Measurements from ENCODE around the gene DBN1. TPM values are rescaled to one million over a fixed set of nuclear protein-coding genes. Genes with fewer than 3 reads are reported as not detected.

The DBN1 gene
- total RNA-seq, 2 donors from 2014 or later = 69.5 to 98.8 TPM

DNA sequence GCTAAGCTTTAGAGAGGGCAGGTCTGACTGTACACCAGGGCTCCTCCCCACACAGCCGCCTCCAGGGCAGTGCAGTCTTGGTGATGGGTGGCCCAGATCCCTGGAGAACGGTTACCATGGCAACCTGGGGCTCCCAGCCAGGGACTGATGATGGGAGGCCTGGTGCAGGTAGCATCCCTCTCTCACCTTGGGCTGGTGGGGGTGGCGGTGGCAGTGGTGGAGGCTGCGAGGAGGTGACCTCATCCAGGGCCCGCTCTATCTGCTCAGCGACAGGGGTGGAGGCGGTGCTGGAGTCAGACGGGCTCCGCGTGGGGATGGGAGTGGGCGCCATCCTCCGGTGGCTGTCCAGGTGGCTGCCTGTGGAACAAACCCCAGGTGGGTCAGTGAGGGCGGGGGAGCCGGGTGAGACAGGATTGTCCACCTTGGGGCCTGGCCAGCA lies 14.5 kb downstream of the DBN1 start:
- Mint-ChIP-seq H3K27me3 (ENCODE audit: low read depth) (no peaks in the 10 kb centered on the region), H3K36me3 (ENCODE audit: insufficient read depth in 2 of 2) (peaks cover 0 to 6% of the 10 kb centered on the region in 2 donors), H3K4me3 (no peak overlapping the region), H3K27ac (no peak overlapping the region), H3K9me3 (no peaks in the 10 kb centered on the region), H3K4me1 (ENCODE audit: low read depth) (peaks cover 35% of the 10 kb centered on the region)
- DNase-seq (no peak), ATAC-seq (replicated peaks in 1 of 2) (no peak)

DNA sequence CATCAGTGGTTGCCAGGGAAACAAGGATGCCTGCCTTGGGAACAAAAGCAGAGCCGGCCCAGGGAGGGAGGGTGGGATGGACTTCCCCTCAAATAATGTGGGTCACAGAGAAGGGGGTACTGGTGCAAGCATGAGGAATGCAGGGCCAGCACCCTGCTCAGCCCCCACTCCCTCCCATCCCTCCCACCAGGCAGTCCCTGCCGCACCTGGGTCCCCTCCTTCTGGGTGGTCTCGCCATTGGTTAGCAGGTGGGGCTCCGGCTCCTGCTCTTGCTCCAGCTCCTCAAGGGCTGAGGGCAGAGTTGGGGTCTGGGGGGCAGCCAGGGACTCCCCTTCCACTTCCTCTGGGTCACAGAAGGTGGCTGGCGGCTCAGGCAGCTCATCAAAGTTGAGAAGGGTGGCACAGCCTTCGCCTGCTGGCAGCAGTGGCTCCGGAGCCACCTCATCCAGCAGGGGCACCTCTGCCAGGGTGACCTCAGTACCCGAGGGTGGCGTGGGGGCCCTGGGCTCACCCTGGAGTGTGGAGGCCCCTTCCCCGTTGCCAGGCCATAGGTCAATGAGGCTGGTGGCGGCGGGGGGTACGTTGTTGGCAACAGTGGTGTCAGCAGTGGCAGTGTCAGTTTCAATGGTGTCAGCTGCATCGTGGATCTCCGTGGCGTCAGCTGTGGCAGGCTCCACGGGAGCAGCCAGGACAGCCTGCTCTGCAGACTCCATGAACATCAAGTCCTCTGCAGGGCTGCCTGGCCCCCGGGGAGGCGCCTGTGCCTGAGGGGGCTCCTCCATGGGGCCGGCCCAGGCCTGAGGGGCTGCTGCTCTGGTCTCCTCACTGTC lies 15.4 kb downstream of the DBN1 start:
- H3K9me3 Mint-ChIP-seq = no peaks in the 10 kb centered on the region
- ATAC-seq (replicated peaks in 1 of 2) = no peak
- H3K27ac Mint-ChIP-seq = no peak overlapping the region
- DNase-seq = no peak
- H3K36me3 Mint-ChIP-seq (ENCODE audit: insufficient read depth in 2 of 2) = peaks cover 0 to 6% of the 10 kb centered on the region in 2 donors
- H3K4me3 Mint-ChIP-seq = no peak overlapping the region
- H3K4me1 Mint-ChIP-seq (ENCODE audit: low read depth) = peaks cover 42% of the 10 kb centered on the region
- no peaks in the 10 kb centered on the region for H3K27me3 Mint-ChIP-seq (ENCODE audit: low read depth)

GRCh38 chr5:177456976-177457851 lies 16.2 kb downstream of the DBN1 start:
- peak; percentile 74 to 79 for DNase-seq
- peak overlapping the region; percentile 27 to 32 for H3K4me3 Mint-ChIP-seq
- peak overlapping the region; percentile 42 for H3K27ac Mint-ChIP-seq
- peak; percentile 24 to 34 for ATAC-seq (replicated peaks in 1 of 2)
- no peaks in the 10 kb centered on the region for H3K9me3 Mint-ChIP-seq
- H3K27me3 Mint-ChIP-seq (ENCODE audit: low read depth) = no peaks in the 10 kb centered on the region
- peaks cover 39% of the 10 kb centered on the region for H3K4me1 Mint-ChIP-seq (ENCODE audit: low read depth)
- H3K36me3 Mint-ChIP-seq (ENCODE audit: insufficient read depth in 2 of 2) = peaks cover 0 to 6% of the 10 kb centered on the region in 2 donors

DNA sequence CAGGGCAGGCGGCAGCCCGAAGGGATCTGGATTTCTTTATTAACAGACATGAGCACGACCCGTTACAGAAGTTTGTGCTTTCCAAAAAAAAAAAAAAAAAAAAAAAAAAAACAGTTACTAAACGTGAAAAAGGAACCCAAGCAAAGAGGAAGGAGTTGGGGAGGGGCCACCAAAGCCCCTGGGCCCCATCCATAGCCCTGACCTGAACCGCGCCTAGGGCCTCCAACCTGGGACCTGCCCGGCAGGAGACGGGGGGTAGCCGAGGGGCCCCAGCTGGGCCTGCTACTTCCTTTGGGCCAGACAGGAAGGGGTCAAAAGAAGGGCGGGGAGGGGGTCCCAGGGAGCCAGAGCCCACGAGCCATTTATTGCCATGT lies 16.9 kb downstream of the DBN1 start:
- Mint-ChIP-seq H3K4me3 (peak overlapping the region; percentile 80 to 86), H3K36me3 (ENCODE audit: insufficient read depth in 2 of 2) (peaks cover 0 to 5% of the 10 kb centered on the region in 2 donors), H3K9me3 (no peaks in the 10 kb centered on the region)

GRCh38 chr5:177455661-177456590 lies 17.5 kb downstream of the DBN1 start:
- peak overlapping the region; percentile 80 to 86 for H3K4me3 Mint-ChIP-seq
- no peaks in the 10 kb centered on the region for H3K9me3 Mint-ChIP-seq
- peak; percentile 34 to 38 for ATAC-seq (replicated peaks in 1 of 2)
- H3K27ac Mint-ChIP-seq = peak overlapping the region; percentile 83
- DNase-seq = peak; percentile 90 to 93
- peaks cover 0 to 3% of the 10 kb centered on the region in 2 donors for H3K36me3 Mint-ChIP-seq (ENCODE audit: insufficient read depth in 2 of 2)
- H3K4me1 Mint-ChIP-seq (ENCODE audit: low read depth) = peaks cover 34% of the 10 kb centered on the region
- H3K27me3 Mint-ChIP-seq (ENCODE audit: low read depth) = no peaks in the 10 kb centered on the region

More for the DNA sequence above, 16.9 kb downstream of the DBN1 start:
- ATAC-seq (replicated peaks in 1 of 2) (no peak), DNase-seq (no peak)
- no peak overlapping the region for H3K27ac Mint-ChIP-seq
- H3K4me1 Mint-ChIP-seq (ENCODE audit: low read depth) = peaks cover 36% of the 10 kb centered on the region
- H3K27me3 Mint-ChIP-seq (ENCODE audit: low read depth) = no peaks in the 10 kb centered on the region

- no peak overlapping the region for H3K27ac Mint-ChIP-seq
- DNase-seq = peak; percentile 96
- no peaks in the 10 kb centered on the region for H3K9me3 Mint-ChIP-seq
- peaks cover 0 to 3% of the 10 kb centered on the region in 2 donors for H3K36me3 Mint-ChIP-seq (ENCODE audit: insufficient read depth in 2 of 2)
- peak overlapping the region; percentile 80 to 86 for H3K4me3 Mint-ChIP-seq
- H3K4me1 Mint-ChIP-seq (ENCODE audit: low read depth) = peaks cover 34% of the 10 kb centered on the region
- H3K27me3 Mint-ChIP-seq (ENCODE audit: low read depth) = no peaks in the 10 kb centered on the region
- peak; percentile 67 for ATAC-seq (replicated peaks in 1 of 2)
Observed at GRCh38 chr5:177455036-177455660, 18.3 kb downstream of the DBN1 start.

GRCh38 chr5:177454397-177455035 lies 18.9 kb downstream of the DBN1 start:
- peak overlapping the region; percentile 85 to 95 for H3K4me3 Mint-ChIP-seq
- DNase-seq = peak; percentile 94 to 98
- H3K36me3 Mint-ChIP-seq (ENCODE audit: insufficient read depth in 2 of 2) = peaks cover 0 to 3% of the 10 kb centered on the region in 2 donors
- H3K27me3 Mint-ChIP-seq (ENCODE audit: low read depth) = no peaks in the 10 kb centered on the region
- peaks cover 34% of the 10 kb centered on the region for H3K4me1 Mint-ChIP-seq (ENCODE audit: low read depth)
- H3K27ac Mint-ChIP-seq = no peak overlapping the region
- peak; percentile 50 to 56 for ATAC-seq (replicated peaks in 1 of 2)
- H3K9me3 Mint-ChIP-seq = no peaks in the 10 kb centered on the region

DNA sequence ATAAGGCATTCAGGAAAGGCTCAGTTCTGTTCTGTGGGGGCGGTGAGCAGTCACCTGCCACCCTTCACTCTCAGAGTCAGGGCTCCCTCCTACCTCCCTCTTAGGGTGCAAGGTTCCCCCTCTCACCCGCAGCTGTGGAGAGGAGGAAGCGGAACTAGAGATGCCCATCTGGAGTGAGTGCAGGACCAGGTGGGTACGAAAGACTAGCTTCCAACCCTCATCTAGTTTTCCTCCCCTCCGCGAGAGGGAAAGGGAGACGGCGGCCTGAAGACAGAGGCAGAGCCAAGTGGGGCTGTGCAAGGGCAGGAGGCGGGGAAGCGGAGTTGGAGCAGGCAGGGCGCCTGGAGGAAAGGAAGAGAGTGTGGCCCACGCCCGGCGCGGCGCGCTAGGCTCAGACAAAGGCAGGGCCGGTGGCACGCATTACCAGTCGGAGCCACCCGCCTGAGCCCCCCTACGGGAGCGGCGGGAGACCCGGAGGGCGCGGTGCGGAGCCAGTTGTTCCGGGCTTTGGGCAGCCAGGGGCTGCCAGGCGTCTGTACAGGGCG lies 19.5 kb downstream of the DBN1 start:
- H3K27me3 Mint-ChIP-seq (ENCODE audit: low read depth) = no peaks in the 10 kb centered on the region
- DNase-seq = peak in 1 of 2 donors; percentile 37
- H3K27ac Mint-ChIP-seq = peak overlapping the region; percentile 86
- H3K36me3 Mint-ChIP-seq (ENCODE audit: insufficient read depth in 2 of 2) = peaks cover 0 to 3% of the 10 kb centered on the region in 2 donors
- H3K4me3 Mint-ChIP-seq = peak overlapping the region; percentile 85 to 95
- no peak for ATAC-seq (replicated peaks in 1 of 2)
- H3K4me1 Mint-ChIP-seq (ENCODE audit: low read depth) = peaks cover 39% of the 10 kb centered on the region
- no peaks in the 10 kb centered on the region for H3K9me3 Mint-ChIP-seq

GRCh38 chr5:177452688-177453638 lies 20.5 kb downstream of the DBN1 start:
- ATAC-seq (replicated peaks in 1 of 2) (no peak), DNase-seq (no peak)
- Mint-ChIP-seq H3K36me3 (ENCODE audit: insufficient read depth in 2 of 2) (peaks cover 0 to 3% of the 10 kb centered on the region in 2 donors), H3K27me3 (ENCODE audit: low read depth) (no peaks in the 10 kb centered on the region), H3K9me3 (no peaks in the 10 kb centered on the region), H3K4me1 (ENCODE audit: low read depth) (peaks cover 49% of the 10 kb centered on the region), H3K27ac (no peak overlapping the region), H3K4me3 (peak overlapping the region; percentile 85 to 95)

DNA sequence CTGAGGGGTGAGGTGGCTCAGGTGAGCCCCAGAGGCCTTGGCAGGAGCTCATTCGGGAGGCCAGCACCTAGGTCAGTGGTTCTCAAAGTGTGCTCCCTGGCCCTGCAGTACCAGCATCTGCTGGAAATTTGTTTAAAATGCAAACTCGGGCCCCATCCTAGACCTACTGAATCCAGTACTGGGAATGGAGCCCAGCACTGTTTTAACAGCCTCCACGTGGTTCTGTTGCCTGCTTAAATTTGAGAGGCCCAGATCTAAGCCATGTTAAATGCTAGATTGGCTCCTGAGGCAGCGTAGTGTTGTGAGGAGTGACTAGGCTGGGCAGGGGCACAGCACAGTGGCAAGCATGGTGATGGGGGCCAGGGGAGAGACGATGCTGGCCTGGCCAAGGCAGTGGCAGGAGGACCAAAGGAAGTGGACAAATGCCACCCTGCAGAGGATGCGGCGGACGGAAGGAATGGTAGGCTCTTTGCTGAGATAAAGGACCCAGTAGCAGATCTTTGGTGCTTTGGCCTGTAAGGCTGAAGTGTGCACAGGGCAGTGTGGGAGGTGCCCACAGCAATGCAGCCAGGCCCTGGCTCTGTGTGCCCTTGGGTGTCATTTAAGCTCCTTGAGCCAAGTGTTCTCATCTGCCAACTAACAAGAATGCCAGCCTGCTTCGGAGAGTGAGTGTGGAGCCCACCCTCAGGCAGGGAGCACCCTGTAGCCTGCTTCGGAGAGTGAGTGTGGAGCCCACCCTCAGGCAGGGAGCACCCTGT lies 22.6 kb downstream of the DBN1 start:
- Mint-ChIP-seq H3K9me3 (no peaks in the 10 kb centered on the region), H3K4me3 (no peak overlapping the region), H3K36me3 (ENCODE audit: insufficient read depth in 2 of 2) (no peaks in the 10 kb centered on the region), H3K4me1 (ENCODE audit: low read depth) (peaks cover 44% of the 10 kb centered on the region), H3K27ac (peak overlapping the region; percentile 62), H3K27me3 (ENCODE audit: low read depth) (no peaks in the 10 kb centered on the region)
- ATAC-seq (replicated peaks in 1 of 2) (no peak), DNase-seq (no peak)

Measured in activated T-cell treated with anti-CD3 and anti-CD28 coated beads, Interleukin-2, amount 50 U/mL, for 72 hours (primary cell).